SW480 (cell line): ENCODE measurements around the gene ADAMTS4.
A peak's percentile ranks its signal among the peaks of the same experiment; 100 is the strongest.

Experiments used
- DNase-seq: peaks from one replicate; pipeline ENCODE4 v3.0.0-alpha.2; 2016; ENCODE audit warnings: low spot score

ADAMTS4 gene

DNA sequence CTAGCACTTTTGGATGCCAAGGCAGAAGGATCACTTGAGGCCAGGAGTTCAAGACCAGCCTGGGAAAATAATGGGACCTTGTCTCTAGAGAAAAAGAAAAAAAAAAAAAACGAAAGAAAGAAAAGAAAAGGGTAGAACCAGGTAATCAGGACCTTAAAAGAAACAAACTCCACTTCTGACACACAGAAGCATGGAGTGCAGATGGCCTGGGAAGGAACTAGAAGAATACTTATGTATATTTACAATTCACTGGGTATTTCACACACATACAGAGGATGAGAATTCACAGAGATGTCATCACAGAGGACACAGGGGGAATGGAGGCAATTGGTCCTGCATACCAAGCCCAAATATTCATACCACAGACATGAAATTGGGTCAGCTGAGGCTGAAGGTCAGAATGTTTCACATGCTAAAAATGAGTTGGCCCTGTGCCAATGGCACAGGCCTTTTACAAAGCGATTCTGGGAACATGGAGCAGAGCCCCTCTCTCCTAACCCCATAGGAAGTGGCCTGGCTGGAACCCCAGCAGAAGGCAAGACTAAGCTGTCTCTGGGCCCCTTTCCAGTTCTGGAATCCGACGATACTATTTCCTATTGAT is 26.0 kb downstream of the ADAMTS4 start:
- no peak for DNase-seq

DNA sequence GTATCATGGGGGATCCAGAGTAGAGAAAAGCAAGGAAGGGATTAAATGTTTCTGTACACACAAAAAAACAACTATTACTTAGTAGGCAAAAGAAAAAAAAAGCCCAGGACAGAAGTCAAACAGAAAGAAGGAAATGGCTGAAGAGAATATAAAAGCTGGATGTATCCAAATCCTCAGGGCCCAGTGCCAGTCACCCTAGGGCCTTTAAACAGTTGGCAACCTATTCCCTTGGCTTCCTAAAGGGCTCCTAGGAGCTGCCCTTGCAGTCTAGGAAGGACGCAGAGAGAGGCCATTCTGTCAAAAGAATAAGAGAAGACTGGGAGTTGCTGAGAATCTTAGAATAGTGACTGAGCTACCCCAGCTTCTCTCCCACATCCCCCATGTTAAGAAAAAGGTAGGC is 26.5 kb downstream of the ADAMTS4 start:
- DNase-seq, result no peak

DNA sequence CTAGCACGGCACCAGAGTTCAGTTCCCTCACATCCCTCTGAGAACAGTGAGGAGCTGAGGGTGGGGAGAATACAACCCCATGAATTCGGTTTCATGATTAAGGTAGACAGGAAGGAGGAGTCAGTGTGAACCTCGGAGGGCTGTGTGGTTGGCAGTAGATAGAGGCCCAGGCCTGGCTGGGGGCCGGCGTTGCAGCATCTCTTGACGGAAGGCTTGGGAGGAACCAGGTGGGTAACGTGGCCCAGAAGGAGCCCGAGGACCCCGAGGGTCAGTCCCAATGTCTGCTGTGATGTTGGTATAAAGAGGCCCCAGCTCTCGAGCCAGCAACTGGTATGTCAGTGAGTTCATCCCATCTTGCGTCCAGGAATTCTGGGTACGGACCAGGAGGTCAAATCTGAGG is 27.2 kb downstream of the ADAMTS4 start:
- DNase-seq, result no peak

DNA sequence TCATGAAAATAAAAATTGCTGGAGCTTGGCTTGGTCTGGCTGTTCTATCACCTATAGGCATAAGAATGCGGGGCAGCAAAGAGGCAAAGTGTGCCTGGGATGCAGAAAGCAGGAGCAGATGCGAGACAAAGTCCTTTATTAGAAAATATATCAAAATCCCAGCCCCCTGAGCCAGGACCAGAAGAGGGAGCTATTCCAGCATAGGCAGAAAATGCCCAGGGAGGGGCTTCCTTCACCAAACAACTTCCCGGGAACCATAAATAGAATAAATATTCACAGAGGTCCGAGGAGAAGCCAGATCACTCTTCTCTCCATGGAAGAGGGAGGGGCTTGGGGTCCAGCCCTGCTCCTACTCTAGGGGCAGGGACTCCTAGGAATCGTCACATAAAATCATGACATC is 27.7 kb downstream of the ADAMTS4 start:
- DNase-seq, result no peak

DNA sequence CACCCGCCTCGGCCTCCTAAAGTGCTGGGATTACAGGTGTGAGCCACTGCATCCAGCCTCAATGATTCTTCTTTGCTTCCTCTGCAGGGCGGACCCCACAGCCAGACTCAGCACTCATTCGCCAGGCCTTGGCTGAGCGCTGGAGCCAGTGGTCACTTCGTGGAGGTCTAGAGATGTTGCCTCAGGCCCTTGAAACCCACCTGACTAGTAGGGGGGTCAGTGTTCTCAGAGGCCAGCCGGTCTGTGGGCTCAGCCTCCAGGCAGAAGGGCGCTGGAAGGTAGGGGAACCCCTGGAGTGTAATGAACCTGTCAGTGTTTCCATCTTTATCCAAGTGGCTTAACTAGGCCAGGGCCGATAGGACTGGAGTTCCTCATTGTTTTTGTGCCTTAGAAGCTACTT is 29.9 kb downstream of the ADAMTS4 start:
- DNase-seq, result no peak

DNA sequence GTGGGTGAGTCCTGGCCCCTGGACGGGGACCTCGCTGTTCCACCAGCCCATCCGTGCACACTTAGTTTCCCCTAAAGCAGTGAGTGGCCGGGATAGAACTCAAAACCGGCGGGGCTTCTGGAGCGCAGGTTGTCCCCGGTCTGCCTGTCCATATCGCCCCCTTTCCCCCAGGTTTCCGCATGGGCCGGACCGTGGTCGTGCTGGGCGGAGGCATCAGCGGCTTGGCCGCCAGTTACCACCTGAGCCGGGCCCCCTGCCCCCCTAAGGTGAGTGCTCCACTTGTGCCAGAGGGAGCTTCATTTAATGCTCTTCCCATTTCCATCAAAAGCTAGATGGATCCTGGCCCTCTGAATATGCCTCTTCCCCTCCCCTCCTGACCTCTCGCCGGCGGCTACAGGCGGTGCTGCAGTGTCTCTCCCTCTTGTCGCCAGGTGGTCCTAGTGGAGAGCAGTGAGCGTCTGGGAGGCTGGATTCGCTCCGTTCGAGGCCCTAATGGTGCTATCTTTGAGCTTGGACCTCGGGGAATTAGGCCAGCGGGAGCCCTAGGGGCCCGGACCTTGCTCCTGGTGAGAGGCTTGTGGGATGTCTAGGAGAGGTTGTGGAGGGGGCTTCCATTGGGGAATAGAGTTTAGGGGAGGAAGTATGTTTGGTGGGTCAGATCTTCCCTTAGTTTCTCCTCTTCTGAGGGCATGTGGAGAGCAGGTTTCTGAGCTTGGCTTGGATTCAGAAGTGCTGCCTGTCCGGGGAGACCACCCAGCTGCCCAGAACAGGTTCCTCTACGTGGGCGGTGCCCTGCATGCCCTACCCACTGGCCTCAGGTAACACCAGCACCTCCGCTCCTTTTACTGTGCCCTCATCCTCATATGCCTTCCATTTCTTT is 31.9 kb downstream of the ADAMTS4 start:
- DNase-seq, result peak; percentile 48

DNA sequence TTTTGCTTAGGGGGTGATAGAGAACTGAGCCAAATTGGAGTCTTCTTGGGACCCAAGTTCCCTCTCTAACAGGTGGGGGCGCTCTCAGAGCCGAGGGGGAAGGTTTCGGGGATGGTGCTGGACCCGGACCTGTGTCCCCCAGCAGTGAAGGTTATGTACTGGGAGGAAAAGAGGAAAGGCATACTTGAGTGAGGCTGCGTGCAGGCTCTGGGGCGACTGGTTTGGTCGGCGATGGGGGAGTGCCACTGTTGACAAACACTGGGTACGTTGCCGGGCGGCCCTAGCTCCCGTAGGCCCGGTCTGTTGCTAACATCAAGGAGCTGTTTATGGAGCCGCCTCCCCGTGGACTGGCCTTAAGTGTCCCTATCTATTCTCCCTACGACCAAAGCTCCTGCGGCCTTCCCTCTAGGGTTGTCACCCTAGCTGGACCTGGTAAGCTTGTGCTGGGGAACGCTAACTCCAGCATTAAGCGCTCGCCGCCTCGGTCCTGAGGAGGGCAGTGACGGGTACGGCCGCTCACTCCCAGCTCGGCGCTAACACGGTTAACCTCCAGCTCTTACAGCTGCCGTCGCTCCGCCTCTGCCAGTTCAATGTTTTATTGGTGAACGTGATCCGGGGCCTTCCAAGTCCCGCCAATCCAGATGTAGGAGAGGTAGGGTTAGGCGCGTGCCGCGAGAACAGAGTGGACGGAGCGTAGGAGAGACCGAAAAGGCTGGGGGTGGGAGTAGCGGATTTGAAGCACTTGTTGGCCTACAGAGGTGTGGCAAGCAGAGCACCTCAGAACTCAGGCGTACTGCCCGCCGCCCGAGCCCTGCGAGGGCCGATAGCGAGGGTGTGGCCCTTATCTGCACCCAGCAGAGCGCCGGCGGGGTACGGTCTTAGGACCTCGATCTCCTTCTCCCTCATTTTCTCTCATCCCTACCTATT is 32.8 kb downstream of the ADAMTS4 start, which contains the start of gene PPOX:
Gene PPOX (plus strand): TSS at position 685 of the 927 bp plus-strand sequence. CDS start 422 bp downstream, outside the sequence.
- peak; percentile 98 for DNase-seq

DNA sequence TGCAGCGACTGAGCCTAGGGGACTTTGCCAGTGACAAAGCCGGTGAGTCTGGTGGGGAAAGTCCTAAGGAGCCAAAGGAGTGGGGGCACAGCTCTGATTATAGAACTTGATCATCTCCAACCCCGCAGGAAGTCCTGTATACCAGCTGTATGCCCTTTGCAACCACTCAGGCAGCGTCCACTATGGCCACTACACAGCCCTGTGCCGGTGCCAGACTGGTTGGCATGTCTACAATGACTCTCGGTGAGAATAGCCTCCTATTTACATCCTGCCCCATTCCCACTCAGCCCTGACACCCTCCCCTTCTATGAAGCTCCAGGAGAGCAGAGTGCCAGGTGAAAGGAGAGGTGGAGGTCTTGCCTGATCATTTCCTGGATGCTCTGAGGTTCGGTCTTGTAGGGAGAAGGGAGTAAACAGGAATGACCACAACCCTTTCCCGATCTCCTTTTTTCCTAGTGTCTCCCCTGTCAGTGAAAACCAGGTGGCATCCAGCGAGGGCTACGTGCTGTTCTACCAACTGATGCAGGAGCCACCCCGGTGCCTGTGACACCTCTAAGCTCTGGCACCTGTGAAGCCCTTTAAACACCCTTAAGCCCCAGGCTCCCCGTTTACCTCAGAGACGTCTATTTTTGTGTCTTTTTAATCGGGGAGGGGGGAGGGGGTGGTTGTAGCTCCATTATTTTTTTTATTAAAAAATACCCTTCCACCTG is 33.8 kb downstream of the ADAMTS4 start:
- DNase-seq, result no peak

DNA sequence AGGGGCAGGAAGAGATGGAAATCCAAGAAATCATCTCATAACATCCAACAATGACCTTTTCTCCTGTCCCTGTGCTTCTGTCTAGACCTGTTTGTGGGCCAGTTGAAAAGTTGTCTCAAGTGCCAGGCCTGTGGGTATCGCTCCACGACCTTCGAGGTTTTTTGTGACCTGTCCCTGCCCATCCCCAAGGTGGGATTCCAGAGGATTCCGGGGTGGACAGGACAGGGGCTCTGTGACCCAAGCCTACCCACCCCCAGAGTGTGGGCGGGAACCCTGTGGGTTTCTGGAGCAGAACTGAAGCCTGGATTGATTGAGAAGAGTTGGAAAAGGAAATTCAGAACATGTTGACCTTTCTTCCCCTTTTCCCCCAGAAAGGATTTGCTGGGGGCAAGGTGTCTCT is 35.1 kb downstream of the ADAMTS4 start:
- DNase-seq, result no peak

DNA sequence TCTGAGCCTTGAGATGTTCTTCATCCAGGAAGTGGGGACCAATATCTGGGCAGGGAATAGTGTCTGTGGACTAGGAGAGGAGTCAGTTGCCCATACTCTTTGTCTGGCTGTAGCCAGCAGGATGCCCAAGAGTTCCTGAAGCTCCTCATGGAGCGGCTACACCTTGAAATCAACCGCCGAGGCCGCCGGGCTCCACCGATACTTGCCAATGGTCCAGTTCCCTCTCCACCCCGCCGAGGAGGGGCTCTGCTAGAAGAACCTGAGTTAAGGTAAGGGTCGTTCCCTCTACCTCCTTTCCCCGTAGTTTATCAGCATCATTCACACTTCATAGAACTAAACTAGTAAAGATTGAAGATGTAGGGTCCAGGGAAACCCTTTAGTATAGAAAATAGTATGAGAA is 36.0 kb downstream of the ADAMTS4 start:
- no peak for DNase-seq

DNA sequence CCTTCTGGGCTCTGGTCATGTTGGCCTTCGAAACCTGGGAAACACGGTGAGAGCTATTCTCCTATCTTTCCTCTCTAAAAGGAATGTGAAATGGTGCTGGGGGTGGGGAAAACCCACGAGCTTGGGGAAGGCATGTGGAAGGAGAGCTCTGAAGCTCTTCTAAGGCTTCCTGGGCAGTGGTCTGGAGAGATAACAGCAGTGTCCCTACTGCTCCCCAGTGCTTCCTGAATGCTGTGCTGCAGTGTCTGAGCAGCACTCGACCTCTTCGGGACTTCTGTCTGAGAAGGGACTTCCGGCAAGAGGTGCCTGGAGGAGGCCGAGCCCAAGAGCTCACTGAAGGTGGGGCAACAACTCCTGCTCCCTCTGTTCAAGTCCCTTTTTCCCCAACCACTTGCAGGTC is 36.8 kb downstream of the ADAMTS4 start:
- no peak for DNase-seq

DNA sequence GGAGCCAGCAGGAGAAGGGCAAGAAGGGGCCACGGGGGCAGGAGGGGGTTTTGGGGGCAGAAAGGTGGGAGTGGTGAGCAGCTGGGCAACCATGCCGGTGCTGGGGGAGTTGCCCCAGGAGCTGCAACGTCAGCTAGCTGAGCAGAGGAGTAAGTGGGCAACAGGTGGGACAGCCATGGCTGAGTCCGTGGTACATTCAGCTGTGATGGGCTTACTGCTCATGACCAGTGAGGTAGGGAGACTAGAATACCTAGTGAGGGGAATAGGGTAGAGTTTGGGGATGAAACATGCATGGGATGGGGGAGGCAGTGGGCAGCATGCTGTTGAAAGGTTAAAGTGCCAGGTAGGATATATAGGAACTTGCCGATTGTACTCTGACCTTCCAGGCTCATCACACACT is 37.2 kb downstream of the ADAMTS4 start:
- DNase-seq, result no peak

DNA sequence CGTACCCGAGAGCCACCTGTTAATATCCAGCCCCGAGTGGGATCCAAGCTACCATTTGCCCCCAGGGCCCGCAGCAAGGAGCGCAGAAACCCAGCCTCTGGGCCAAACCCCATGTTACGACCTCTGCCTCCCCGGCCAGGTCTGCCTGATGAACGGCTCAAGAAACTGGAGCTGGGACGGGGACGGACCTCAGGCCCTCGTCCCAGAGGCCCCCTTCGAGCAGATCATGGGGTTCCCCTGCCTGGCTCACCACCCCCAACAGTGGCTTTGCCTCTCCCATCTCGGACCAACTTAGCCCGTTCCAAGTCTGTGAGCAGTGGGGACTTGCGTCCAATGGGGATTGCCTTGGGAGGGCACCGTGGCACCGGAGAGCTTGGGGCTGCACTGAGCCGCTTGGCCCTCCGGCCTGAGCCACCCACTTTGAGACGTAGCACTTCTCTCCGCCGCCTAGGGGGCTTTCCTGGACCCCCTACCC is 38.1 kb downstream of the ADAMTS4 start:
- DNase-seq, result no peak

DNA sequence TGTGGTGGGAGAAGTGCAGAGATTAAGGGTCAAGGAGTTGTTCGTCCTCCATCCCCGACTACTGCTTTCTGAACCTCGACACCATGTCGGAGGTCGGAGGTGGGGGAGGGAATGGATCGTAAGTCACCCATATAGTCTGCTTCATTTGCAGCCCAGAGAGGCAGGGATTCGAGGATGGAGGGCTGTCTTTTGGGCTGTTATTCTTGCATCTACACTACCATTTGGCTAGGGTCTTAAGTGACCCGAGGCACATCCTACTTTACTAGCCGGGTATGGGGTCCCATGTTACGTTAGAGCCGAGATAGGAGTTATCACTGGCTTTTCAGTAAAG is 39.0 kb downstream of the ADAMTS4 start:
- DNase-seq, result no peak

DNA sequence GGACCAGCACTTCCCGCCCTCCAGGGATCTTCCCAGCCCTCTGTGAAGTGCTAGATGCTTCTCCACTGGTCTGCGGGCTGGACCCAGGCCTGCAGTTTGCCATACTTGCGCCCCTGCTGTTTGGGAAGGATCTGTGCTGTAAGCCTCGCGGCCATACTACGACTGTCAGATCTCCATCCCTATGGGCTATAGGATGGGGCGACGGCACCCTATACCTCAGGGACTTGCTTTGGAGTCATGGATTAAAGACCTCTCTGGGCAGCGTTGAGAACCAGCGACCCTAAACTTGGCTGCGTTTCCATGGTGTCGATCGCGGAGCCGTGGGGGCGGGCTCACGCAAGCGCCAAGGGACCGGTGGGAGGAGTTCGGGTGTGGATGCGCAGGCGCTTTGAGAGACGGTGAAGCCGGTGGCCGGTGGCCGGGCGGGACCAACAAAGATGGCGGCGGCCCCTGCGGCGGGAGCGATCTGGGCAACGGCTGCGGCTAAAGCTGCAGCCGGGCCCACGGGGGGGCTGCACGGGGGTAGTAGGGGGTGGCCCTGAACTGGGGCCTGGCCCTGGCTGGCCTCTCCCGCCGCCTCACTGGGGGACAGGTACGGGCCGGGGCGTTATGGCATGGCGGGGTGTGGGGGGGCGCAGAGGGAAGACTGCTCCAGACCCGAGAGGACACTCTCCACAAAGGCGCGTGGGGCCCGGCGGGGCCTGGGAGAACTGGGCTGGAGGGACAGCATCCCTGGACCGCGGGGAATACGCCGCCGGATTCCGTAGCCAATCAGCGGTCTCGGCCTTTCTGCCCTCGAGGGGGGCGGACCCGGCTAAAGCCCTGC is 39.6 kb downstream of the ADAMTS4 start, which contains the start of gene USP21:
Gene USP21 (plus strand): TSS at position 414 of the 826 bp plus-strand sequence. CDS start 1,141 bp downstream, outside the sequence.
- DNase-seq, result peak; percentile 84

DNA sequence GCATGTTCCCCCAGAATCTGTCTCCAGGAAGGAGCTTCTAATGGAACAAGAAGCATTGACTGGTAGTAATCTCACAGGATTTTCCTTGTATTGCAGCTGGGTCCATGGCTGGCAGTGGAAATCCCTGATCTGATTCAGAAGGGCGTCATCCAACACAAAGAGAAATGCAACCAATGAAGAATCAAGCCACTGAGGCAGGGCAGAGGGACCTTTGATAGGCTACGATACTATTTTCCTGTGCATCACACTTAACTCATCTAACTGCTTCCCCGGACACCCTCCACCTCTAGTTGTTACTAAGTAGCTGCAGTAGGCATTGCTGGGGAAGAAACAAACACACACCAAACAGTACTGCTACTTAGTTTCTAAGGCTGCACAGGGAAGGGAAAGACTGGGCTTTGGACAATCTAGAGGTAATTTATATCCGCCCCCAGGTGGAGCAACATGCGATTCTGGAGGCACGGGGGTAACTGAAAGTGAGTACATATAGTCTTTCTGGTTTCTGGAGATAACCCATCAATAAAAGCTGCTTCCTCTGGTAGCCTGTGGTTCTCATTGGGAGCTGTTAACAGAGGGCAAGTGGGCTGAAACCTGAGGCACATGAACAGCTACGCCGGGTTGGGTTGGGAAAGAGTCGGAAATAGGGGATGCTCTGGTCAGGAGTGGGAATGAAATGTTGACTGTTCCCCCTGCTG is 40.4 kb downstream of the ADAMTS4 start:
- no peak for DNase-seq

DNA sequence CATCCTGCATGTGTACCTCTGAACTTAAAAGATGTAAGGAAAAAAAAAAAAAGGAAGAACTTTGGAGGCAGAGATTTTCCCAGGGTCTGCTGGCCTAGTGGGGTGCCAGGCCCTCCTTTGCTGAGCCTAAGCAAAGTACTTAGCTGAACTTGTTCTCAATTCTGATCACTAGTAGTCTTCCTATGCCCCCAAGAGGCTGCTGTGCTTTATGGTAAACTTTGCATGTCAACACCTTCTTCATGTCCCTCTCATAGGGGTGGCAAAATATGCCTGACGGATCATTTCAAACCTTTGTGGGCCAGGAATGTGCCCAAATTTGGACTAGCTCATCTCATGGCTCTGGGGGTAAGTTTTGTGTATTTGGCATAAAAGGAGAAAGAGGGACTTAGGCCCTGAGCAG is 41.0 kb downstream of the ADAMTS4 start:
- DNase-seq, result no peak

DNA sequence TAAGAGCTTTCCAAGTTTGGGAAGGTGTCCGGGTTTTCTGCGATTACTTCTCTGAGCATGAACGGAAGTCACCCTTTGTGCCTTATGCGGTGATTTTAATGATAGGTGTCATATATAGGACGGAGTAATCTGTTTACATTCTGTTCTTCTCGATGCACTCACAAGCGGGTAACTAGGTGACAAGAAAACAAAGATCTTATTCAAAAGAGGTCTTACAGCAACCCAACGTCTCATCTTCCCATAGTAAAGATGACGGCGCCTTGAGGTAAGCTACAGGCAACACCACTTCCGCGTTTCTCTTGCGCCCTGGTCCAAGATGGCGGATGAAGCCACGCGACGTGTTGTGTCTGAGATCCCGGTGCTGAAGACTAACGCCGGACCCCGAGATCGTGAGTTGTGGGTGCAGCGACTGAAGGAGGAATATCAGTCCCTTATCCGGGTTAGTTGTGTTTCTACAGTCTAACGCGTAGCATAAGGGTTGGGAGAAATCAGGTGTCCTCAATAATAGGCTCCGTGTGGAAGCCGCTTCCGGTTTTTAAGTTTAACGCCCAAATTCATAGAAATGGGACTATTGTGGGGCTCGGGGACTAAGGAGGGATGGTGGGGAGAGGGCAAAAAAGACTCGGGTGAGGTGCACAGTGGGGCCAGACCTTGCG is 45.0 kb downstream of the ADAMTS4 start, which contains the start of gene UFC1:
Gene UFC1 (plus strand): TSS at position 297 of the 656 bp plus-strand sequence. CDS start 20 bp downstream, at position 317.
- peak; percentile 95 for DNase-seq

DNA sequence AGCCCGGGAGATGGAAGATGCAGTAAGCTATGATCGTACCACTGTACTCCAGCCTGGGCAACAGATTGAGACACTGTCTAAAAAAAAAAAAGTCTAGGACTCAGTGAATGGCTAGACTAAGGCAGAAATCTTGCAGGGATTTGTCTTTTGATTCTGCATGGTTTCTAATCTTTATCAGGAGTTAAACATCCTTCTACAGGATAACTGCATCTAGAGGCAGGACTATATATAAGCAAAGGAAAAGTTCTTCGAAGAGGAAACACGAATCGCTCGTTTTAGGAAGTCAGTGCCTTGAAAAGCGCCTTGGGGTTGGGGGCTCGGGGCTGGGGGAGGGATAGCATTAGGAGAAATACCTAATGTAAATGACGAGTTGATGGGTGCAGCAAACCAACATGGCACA is 45.7 kb downstream of the ADAMTS4 start:
- DNase-seq, result no peak
